NB4 (cell line): ENCODE data around the gene DLG4.

Source experiments
- CTCF ChIP-seq: IDR thresholded peaks from one replicate; pipeline ENCODE4 v1.5.1; 2012; ENCODE audit warnings: low read depth, low read length
- MAX ChIP-seq: IDR thresholded peaks from 2 replicates; pipeline ENCODE4 v1.6.1; 2011; ENCODE audit warnings: low read depth, low read length
- POLR2A ChIP-seq: IDR thresholded peaks from 2 replicates; pipeline ENCODE4 v1.6.1; 2011; ENCODE audit warnings: mild to moderate bottlenecking; ENCODE audit not compliant: insufficient read length; ENCODE audit errors: extremely low read depth

DNA sequence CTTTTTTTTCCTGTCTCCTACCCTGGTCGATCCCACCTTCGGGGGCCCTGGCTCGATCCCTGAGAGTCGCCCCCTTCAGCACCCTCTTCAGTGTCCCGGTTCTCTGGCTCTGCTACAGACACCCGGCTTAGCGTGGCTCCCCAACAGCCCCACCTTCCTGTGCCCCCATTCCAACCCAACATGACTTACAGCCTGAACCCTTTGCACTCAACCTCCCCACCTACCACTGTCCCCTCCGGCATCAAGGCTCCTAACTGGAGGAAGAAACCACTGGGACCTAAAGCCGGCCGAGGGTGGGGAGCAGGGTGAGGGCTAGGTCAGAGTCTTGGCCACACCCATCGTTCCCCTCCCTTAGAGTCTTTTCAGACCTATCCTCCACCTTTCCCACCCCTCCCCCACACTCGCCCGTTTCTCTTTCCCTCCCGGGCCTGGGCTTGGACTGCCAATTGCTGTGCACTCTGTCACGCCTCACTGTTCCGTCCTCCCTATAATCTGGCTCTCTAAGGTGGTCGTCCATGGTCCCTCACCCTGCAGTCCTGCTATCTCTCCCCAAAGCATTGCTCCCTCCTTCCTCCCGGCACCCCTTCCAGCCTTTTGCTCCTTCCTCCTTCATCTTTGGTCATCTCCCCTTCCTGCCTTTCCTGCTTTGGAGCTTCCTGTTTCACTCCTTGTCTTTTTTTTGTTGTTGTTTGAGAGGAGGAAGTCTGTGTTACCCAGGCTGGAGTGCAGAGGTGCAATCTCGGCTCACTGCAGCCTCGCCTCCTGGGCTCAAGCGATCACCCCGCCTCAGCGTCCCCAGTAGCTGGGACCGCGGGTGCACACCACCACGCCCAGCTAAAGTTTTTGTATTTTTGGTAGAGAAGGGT lies 43.5 kb upstream of the DLG4 start:
- TF ChIP-seq CTCF = no peak
- TF ChIP-seq MAX = no peak
- TF ChIP-seq POLR2A = no peak
